Activated CD4-positive, alpha-beta T cell treated with anti-CD3 and anti-CD28 coated beads for 4 hours (primary cell): Measurements from ENCODE around the gene CBX8.
A peak's percentile ranks its signal among the peaks of the same experiment; 100 is the strongest.

Experiments
- DNase-seq, 2 donors: peaks; one replicate each; pipeline ENCODE4 v3.0.0-alpha.2; 2020

Gene CBX8

DNA sequence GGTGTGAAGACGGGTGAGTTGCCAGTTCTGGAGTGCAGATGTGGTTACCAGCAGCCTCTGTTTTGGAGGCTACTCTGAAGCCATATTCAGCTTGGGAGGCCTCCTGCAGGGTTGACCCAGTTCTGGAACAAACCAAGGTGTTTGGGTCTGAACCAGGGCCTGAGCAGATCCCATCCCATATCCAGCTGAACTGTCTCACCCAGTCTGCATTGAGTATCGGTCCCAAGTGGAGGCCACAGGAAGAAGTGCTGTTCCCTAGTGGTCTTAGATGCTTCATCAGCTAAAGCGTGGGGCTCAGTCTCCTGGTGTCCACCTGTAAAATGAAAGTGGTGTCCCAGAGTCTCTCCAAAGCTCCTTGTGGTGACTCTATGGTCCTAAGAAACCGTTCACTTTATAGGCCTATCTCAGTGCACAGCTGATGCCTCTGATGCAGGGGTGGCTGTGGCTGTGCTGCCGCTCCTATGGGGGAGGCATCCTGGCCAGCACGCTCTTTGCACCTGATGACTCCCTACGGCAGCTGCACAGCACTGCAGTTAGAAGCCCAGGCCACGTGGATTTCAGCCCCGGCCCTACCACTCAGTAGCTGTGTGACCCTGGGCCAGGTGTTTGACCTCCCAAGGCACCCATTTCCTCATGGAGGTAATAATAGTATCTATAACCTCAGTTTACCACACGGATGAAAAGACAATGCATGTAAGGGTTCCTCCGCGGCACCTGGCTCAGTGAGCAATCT lies 21.3 kb upstream of the CBX8 start:
- no peak for DNase-seq

DNA sequence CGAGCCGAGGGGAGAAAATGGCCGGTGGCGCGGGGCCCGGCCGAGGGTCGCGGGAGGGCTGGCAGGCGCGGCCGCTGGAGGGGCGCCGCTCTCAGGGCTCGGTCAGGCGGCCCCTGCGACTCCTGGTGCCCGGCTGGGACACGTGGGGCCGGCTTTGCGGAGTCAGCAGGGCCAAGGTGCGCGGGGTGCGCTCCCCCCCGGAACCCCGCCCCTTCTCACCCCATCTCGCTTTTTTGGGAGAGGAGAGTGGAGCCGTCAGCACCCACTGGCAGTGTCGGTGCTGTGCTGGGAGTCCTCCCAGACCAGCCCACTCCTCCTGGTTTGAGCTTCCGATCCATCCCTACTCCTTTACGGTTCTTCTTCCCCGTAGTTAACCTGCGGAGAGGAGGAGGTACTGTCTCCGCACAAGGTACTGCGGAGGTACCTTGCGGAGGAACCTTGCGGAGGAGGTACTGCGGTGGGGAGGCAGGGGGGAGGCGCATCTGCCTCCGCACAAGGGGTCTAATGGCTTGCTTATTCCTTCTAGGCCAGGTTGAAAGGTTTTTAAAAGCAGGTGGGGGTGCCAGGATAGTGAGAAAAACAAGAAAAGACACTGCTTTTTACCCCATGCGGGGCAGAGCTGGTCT lies 19.1 kb upstream of the CBX8 start:
- no peak for DNase-seq

DNA sequence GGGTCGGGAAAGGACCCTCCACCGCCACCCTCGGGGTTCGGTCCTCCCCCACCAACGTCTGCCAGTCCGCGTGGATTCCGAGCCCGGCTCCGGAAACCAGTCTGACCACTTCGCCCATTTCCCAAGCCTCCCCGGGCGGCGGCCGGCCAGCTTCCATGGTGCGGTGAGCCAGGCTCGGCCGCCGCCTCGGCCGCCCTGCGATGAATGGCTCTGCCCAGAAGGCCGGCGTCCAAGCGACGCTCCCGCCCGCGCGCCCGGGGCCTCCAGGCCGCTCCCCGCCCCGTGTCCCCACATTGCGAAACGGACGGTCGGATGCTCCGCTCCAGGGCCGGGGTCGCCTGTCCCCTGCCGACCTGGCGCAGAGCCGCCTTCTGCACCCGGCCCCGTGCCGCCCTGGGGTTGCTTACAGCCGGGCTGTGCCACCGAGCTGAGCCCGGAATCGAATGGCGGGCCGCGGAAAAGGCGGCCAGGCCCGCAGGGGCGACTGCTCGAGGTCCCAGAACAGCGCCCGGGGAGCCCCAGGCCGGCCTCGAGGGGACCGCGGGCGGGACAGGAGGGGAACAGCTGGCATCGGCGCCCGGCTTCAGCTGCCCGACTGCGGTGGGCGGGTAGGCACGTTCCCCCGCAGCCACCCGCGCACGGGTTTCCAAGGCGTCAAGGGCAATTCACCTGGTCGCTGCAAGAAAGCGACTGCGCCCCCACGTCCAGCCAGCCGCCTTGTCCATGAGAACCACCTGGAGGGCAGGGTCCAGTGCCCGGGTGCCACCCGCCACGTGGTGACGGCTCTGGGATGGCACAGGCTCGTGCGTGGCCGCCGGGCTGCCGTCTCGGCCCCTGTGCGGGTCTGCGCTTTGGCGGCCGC lies 18.3 kb upstream of the CBX8 start:
- no peak for DNase-seq

DNA sequence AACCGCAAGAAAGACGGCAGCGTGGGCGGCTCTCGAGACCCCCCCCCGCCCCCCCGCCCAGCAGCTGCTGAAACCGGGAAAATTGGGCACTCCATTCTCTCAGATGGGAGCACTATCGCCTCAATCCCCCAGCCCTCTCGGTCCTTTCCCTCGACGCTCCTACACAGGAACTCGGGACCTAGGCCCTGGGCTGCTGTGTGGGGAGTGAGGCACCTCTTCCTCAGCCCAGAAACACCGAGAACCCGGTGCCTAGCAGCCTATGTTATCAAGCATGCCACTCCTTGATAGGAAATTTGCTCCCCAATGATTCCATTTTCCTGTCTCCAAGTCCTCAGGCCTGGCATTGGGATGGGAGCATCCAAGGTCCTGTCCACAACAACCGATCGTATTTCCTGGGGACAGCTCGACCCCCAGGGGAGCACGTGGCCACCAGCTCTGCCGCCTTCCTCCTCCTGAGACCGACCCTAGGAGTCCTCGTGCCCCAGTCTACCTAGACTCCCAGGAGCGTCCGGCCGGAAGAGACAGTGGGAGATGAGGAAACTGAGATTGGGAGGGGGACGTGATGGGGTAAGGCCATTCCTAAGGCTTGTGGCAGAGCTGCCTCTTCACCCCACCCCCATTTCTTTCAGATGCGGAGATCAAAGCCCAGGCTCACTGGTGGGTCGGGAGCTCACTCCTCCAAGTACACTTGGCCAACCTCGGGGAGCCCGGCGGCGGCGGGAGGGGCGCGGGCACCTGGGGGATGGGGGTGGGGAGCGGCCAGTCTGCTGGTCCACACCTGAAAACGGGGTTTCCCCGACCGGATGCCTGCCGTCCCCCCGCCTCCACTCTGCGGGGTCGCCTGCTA lies 17.5 kb upstream of the CBX8 start:
- DNase-seq, result no peak

DNA sequence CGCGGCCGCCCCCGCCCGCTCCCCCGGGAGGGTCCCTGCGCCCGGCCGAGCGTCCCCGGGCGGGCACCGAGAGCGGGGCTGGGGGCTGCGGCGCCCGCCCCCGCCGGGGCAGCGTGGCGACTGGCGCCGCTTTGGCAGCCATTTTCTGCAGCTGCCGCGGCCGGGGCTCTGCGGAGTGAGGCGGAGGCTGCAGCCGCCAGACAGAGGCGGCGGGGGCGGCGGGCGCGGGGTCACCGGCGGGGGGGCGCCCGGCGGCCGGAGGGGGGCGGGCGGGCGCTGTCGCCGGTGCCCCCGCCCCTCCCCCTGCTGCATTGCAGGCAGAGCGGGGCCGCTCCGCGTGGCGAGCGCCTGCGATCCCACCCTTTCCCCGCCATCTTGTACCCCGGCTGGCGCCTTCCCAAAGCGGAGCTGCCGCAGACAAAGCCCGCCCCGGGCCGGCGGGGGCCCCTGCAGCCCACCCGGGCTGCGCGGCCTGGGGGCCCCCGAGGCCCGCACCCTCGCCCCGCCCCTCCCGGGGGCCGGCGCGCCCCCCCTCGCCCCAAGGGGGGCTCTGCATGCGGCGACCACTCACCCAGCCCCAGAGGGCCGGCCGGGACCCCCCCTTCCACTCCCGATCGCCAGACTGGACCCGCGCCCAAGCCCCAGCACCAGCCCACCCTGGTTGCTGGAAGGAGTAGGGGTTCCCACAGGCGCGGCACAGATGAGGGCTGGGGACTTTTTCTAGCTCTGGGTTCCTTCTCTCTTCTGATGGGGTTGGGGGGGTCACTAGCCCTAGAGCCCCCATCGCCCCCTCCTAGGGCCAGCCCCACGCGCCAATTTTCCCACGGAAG lies 16.6 kb upstream of the CBX8 start:
- DNase-seq, result no peak

DNA sequence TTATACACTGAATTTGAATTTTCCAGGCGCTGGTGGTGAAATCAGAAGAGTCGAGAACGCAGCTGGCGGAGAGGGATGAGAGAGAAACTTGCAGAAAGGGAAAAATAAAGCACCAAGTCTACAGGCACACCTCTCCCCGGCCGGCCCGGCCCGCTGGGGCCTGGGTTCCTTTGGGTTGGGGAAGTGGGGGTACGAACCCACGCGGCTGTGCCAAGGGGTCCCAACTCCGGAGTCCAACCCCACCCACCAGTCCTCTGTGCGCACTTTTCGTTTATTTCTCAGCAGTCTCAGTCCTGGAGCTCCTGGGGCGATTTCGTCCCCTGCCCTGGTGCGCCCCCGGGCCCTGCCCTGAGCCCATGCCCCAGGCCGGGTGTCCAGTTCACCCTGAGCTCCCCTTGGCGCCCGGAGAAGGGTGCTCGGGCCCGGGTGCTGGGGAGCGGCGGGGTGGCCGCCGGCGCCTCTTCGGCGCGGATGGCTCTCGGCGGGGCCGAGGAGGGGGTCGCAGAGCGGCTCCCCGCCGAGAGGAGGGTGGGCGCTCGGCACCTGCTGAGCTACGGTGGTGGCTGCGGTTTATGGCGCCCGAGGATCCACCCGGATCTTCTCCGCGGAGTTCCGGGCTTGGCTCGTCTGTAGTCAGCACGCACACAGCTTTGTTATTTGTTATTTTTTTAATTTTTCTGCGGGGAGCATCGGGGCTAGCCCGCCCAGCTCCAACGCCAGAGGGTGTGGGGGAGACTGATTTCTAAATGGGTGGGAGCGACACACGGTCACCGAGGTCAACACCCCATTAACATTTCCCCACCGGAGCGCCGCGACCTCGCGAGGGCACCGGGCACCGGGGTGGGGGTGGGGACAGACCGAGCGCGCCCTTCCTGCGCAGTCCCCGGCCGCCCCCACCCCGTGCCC lies 15.7 kb upstream of the CBX8 start:
- no peak for DNase-seq

DNA sequence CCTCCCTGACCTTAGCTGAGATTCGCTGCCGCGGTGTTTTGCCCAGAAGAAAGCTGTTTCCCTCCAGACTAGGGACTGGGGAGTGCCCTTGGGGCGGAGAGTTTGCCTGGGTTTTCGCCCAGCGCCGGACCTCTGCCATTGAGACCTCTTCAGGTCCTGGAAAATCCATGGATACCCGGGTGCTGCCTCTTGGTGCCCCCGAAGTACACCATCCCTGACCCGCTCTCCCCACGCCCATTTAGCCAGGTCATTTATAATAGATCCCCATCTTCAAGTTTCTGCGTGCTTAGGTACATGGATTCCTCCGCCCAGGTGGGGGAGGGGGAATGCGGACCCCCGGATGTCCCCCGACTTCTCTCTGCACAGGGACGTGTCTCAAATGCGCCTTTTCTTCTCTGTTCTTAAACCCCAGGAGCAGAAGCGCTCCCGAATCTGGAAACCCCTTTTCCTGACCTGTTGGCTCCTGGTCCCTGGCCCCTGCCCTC lies 15.0 kb upstream of the CBX8 start:
- DNase-seq, result no peak

DNA sequence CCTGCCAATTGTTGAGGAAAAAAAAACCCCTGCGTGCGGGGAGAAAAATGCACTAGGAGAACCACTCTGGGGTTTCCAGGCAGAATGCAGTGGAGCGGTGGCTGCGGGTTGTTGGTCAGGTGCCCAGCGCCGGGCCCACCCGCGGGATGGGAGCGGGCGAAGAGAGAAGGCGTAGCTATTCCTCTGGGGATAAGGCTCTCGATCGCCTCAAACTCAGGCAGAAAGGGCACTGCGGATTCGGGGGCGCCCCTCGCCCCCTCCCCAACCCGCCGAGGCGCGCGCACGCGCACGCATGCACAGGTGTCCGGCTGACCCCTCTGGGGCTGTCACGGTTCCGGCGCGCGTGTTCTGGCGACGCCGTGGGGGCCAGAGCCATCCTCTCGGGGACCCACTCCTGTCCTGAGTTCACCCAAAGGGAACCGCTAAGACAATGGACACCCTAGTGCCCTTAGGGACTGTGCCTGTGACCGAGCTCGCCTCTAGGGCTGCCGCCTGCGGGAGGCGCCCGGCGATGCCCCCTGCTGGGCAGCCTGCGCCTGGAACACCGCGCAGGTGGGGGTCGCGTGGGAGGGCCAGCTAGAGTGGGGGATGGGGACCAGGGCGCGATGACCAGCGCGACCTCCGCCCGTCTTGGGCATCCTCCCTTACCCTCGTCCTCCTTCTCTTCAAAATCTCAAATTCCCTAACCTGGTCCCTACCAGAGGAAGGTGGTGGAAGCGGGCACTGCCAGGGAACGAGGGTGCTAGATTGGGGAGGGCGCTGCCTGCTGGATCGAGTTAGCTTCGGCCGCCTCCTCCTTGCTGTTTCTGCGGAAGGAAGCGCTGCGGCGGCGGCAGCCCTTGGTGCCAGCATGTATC lies 14.4 kb upstream of the CBX8 start:
- no peak for DNase-seq

DNA sequence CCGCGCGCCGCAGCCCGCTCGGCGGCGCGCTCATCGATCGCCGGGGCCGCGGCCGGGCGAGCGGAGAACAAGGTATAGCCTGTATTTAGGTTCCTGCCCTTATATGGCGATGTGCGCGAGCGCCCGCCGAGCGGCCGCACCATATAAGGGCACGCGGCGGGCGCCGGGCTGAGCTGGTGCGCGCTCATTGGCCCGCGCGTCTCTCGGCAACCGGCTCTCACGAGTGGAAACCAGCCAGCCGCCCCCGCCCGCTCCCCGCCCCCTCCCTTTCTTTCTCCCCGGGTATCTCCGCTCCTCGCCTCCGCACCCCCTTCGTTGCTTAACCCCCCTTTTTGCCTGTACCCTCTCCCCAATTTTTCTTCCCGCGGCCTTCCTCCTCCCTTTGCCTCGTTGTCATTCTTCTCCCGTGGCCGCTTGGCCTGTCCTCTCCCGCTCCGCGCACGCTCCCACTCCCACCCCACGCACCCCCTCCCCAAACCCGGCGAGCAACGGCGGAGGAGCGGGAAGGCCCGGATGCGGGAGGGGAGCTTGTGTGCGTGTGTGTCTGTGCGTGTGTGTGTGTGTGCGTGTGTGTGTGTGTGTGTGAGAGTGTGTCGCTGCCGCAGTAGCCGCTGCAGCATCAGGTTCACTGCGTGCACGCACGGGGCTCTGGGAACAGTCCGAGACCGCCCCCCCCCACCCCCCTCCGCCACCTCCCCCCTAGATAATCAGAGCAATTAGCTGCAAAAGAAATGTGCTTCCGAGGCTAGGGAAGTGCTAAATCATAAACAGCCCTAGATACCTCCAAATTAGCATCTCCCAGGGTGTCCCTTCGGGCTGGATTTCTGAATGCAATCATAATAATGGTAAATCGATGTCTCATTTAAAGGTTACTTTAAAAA lies 13.5 kb upstream of the CBX8 start:
- peak; percentile 82 to 86 for DNase-seq

DNA sequence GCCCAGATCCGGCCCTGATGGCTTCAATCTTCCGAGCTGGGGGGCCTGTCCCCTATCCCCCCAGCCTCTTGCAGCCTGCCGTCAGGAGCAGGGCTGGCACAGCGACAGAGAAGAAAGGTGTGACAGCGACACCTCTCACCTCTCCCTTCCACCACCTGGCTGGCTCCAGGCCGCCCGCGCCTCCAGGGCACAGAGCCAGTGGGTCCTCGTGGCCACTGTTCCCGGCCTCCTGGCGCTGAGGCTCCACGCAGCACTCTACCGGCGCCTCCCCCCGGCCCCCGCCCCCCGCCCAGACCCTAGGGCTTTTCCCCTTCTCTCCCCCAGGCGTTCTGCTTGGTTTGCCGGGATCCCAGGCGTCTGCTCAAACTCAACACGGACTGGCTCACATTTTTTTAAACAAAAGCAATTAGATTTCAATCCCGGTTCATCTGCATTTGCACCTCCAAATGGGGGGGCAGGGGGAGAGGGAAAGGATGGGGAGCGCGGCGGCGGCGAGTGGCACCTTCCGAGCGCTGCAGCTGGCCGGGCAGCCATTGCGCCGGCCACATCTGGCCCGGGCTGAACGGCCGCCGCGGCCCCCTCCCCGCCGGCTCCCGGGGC lies 12.8 kb upstream of the CBX8 start:
- no peak for DNase-seq

DNA sequence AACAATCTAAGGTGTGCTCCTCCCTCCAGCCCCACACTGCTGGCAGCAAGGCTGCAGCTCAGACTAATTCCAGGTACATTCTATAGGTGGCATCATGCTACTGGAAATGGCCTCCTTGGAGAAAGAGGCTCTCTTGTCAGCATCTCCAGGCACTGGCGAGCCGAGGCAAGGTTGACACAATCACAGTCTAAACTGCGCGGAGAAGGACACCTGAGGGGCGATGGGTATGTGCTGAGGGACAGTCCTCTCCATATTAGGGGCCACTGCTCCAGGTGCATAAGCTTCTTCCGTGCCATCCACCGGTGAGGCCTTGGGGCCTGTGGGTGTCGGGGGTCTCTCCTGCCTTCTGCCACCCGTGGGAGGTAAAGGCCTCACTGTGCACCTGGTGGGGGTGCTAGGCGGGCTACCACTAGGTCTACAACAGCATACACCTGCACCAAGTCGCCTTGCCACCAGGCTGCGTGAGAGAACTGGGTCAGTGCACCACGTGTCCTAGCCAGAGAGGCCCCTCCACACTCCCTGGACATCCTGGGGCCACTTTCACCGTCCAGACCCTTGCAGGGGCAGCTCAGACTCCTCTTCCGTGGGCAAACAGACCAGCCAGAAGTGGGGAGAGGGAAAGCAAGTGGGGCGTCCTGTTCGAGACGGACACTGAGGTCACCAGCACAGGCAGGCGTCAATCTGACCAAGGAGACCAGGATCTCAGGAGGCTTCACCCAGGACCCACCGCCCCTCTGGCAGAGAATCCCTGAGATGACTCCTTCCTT lies 12.1 kb upstream of the CBX8 start:
- DNase-seq, result no peak

DNA sequence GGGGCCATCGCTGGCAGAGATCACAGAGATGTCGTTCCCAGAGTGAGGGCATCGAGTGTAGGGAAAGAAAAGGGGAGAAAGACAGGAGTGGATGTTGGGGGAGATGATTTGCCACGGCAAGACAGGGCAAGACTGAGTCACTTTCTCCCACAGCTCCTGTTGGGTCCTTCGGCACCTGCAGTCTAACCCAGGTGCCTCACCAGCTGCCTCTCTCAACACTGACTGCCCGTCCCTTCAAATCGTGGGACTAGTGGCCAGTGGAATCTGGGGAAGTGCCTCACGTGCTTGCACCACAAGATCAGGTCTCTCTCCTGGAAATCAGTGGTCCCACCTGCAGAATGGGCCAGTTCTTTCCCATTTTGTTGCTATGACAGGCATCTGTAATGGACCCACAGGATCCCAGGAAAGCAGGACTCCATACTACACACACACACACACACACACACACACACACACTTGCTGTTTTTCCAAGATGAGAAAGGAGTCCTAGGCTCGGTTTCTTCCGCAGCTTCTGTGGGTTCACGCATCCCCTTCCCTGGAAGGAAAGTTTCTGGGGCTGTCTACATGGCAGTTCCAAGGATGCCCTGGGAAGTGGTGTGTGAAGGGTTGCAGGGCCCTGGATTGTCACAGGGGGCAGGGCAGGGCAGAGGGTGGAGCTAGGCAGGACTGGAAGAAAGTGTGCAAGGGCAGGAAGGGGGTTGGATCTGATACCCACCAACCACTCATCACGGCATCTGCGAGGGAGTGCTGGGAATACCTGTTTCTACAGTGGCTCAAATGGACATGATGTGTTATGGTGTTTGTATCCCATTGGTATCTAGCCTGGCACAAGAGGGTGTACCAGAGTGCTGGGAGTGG lies 10.2 kb upstream of the CBX8 start:
- no peak for DNase-seq

DNA sequence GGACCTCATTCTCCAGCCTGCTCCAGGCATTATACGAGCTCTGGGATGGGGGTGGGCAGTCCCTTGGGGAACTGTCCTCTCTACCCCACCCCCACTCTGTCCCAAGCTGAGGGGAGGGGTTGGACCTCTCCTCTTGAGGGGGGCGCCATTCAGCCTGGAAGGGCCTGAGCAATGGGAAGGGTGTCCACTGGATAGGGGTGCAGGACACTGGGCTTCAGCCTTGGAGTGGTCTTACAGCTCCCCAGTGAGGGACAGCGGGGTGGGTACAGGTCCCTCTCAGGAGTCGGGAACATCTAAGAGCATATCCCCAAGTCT lies 9.5 kb upstream of the CBX8 start:
- no peak for DNase-seq

DNA sequence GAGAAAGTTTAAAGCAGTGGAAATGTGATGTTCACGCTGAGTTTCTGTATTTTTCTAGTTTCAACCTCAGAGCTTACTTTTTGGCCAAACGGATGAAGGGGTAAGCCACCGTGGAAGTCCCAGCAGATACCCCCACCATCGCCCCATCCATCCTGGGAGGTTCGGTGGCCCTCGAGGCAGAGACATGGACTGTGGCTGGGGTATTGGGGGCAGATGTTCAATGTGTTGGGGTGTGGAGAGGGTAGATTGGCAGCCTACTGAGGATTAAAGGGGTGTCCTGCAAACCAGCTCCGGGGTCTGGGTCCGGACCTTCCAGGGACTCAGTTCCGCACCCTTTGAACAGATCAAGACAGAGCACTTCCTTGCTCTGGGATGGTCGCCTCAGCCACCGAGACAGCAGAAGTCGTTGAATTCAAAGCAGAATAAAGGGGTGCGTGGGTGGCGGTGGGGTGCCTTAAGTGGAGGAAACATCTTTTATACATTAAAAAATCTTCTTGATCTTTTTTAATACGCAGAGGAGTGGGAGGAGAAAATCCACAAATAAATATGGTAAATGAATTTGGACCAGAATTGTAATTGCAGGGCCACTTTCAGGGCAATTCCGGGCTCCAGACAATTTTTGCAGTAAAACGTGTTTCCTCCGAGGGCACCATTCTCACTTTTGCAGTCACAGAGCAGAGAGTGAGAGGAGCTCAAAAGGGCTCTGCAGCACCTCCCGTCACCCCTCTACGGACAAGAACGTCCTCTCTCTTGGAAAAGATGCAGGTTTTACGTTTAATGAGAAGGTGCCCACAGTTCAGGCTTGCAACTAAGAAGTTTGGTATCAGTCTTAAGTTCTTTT lies 8.2 kb upstream of the CBX8 start:
- no peak for DNase-seq

DNA sequence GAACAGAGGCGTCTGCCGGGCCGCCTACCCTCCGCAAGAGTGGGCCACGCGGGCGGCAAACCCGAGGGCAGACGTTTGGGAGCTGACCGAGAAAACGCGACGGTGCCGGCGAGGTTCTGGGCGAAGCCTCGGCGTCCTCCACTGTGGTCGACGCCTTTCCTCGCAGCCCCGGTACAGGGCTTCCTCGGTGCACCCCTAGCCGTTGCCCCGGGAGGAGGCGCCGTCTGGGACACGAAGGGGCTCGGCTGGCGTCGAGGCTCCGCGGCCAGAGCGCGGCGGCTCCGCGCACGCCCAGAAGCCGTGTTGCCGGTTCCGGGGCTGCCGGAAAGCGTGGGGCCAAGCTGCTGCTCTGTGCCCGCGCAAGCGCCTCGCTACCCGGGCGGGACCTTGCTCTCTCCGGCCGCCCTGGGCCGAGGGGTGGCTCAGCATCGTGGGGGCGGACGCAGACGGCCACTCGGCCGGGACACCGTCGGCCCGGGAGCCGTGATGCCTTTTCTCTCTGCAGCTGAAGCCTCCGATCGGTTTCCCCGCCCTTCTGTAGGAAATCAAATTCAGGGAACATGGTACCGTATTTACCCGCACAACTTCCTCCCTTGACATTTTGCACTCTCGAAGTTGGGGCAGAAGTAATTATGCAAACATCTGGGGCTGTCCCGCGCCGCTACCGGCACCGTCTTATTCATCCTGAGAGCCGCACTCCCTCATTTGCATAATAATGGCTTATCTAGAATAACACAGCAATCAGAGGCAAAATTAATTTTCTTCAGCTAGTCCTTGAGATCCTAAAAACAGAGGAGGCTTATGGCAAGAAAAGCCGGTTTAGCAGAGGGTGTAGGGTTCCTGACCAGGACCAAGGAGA lies 7.3 kb upstream of the CBX8 start:
- peak; percentile 66 to 72 for DNase-seq
